Glutamatergic neuron (in vitro differentiated cells): ENCODE results near the gene FOXF1. TPM values are rescaled to one million over a fixed set of nuclear protein-coding genes. Genes with fewer than 3 reads are reported as not detected.

Experiments
- DNase-seq: peaks from one replicate; pipeline ENCODE4 v3.0.0; 2022
- H3K27ac Mint-ChIP-seq: one replicate; pipeline ENCODE4 v1.8.0; 2020; ENCODE audit warnings: mild to moderate bottlenecking, mixed read lengths, inconsistent platforms; ENCODE audit not compliant: unreplicated experiment
- H3K27me3 Mint-ChIP-seq: one replicate; pipeline ENCODE4 v1.8.0; 2020; ENCODE audit warnings: mild to moderate bottlenecking, moderate library complexity, mixed read lengths, inconsistent platforms; ENCODE audit not compliant: unreplicated experiment
- H3K36me3 Mint-ChIP-seq: one replicate; pipeline ENCODE4 v1.8.0; 2020; ENCODE audit warnings: mild to moderate bottlenecking, mixed read lengths, inconsistent platforms; ENCODE audit not compliant: unreplicated experiment
- H3K4me1 Mint-ChIP-seq: one replicate; pipeline ENCODE4 v1.8.0; 2020; ENCODE audit warnings: mild to moderate bottlenecking, low read depth, mixed read lengths, inconsistent platforms; ENCODE audit not compliant: unreplicated experiment
- H3K4me3 Mint-ChIP-seq: one replicate; pipeline ENCODE4 v1.8.0; 2020; ENCODE audit warnings: mild to moderate bottlenecking, mixed read lengths, inconsistent platforms; ENCODE audit not compliant: unreplicated experiment
- H3K9me3 Mint-ChIP-seq: one replicate; pipeline ENCODE4 v1.8.0; 2020; ENCODE audit warnings: mild to moderate bottlenecking, moderate library complexity, mixed read lengths, inconsistent platforms; ENCODE audit not compliant: unreplicated experiment
- total RNA-seq: library from RNA; stranded (reverse); fragmentation: NEBNext Ultra II Directional; extraction: Animal tissue kit (Norgen Biotek cat#: 25700); gene quantifications from one replicate; pipeline ENCODE4 v1.2.1, GENCODE V29; 2021; ENCODE audit not compliant: unreplicated experiment
- TF ChIP-seq, protein P1 (sequence below): fragments of 200-600 bp; sonication (generic); IDR thresholded peaks from one replicate; pipeline ENCODE4 v1.5.0; 2021; ENCODE audit not compliant: partially characterized antibody, unreplicated experiment

The FOXF1 gene
- total RNA-seq, 1 donor from 2014 or later: not detected

- no peak overlapping the region for H3K27ac Mint-ChIP-seq
- no peak for DNase-seq
- no peak overlapping the region for H3K4me3 Mint-ChIP-seq
- no peaks in the 10 kb centered on the region for H3K27me3 Mint-ChIP-seq
- no peaks in the 10 kb centered on the region for H3K36me3 Mint-ChIP-seq
- TF ChIP-seq, protein P1, sequence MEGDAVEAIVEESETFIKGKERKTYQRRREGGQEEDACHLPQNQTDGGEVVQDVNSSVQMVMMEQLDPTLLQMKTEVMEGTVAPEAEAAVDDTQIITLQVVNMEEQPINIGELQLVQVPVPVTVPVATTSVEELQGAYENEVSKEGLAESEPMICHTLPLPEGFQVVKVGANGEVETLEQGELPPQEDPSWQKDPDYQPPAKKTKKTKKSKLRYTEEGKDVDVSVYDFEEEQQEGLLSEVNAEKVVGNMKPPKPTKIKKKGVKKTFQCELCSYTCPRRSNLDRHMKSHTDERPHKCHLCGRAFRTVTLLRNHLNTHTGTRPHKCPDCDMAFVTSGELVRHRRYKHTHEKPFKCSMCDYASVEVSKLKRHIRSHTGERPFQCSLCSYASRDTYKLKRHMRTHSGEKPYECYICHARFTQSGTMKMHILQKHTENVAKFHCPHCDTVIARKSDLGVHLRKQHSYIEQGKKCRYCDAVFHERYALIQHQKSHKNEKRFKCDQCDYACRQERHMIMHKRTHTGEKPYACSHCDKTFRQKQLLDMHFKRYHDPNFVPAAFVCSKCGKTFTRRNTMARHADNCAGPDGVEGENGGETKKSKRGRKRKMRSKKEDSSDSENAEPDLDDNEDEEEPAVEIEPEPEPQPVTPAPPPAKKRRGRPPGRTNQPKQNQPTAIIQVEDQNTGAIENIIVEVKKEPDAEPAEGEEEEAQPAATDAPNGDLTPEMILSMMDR: no peak
- H3K9me3 Mint-ChIP-seq: no peaks in the 10 kb centered on the region
- H3K4me1 Mint-ChIP-seq: no peaks in the 10 kb centered on the region
These were observed 26.3 kb downstream of the FOXF1 start for GRCh38 chr16:86536621-86537020.

GRCh38 chr16:86537486-86537885 lies 27.2 kb downstream of the FOXF1 start:
- DNase-seq: no peak
- TF ChIP-seq, protein P1: no peak
- no peaks in the 10 kb centered on the region for H3K36me3 Mint-ChIP-seq
- H3K4me1 Mint-ChIP-seq: no peaks in the 10 kb centered on the region
- no peak overlapping the region for H3K4me3 Mint-ChIP-seq
- no peaks in the 10 kb centered on the region for H3K27me3 Mint-ChIP-seq
- H3K9me3 Mint-ChIP-seq: no peaks in the 10 kb centered on the region
- no peak overlapping the region for H3K27ac Mint-ChIP-seq

GRCh38 chr16:86538196-86538780 lies 28.0 kb downstream of the FOXF1 start:
- Mint-ChIP-seq H3K4me3 (no peak overlapping the region), H3K36me3 (no peaks in the 10 kb centered on the region), H3K4me1 (no peaks in the 10 kb centered on the region), H3K27me3 (no peaks in the 10 kb centered on the region), H3K27ac (no peak overlapping the region), H3K9me3 (no peaks in the 10 kb centered on the region)
- TF ChIP-seq, protein P1: no peak
- DNase-seq: no peak

GRCh38 chr16:86540894-86541293 lies 30.6 kb downstream of the FOXF1 start:
- Mint-ChIP-seq H3K9me3 (no peaks in the 10 kb centered on the region), H3K27me3 (no peaks in the 10 kb centered on the region), H3K27ac (no peak overlapping the region), H3K4me1 (no peaks in the 10 kb centered on the region), H3K36me3 (peaks cover 8% of the 10 kb centered on the region), H3K4me3 (no peak overlapping the region)
- DNase-seq: no peak
- TF ChIP-seq, protein P1: no peak

- Mint-ChIP-seq H3K9me3 (no peaks in the 10 kb centered on the region), H3K4me3 (no peak overlapping the region), H3K4me1 (no peaks in the 10 kb centered on the region), H3K27me3 (no peaks in the 10 kb centered on the region), H3K36me3 (peaks cover 8% of the 10 kb centered on the region), H3K27ac (no peak overlapping the region)
- TF ChIP-seq, protein P1: no peak
- DNase-seq: no peak
These were observed 31.2 kb downstream of the FOXF1 start for GRCh38 chr16:86541560-86541959.
